Head of caudate nucleus (tissue), 42 donors: ENCODE results near the gene PLEKHG3.

Source experiments
- DNase-seq, 42 donors: peaks; one replicate each; pipeline versions ENCODE4 v3.0.0 to v3.0.0-alpha.2; 2020 to 2021; ENCODE audit warnings: mixed read lengths in 7 of 42
- intact Hi-C: fragments of 100-400 bp; cut with DNase I; formaldehyde crosslinking; loops from one replicate; pipeline ENCODE4 v1.15.0; 2022

Gene PLEKHG3

DNA sequence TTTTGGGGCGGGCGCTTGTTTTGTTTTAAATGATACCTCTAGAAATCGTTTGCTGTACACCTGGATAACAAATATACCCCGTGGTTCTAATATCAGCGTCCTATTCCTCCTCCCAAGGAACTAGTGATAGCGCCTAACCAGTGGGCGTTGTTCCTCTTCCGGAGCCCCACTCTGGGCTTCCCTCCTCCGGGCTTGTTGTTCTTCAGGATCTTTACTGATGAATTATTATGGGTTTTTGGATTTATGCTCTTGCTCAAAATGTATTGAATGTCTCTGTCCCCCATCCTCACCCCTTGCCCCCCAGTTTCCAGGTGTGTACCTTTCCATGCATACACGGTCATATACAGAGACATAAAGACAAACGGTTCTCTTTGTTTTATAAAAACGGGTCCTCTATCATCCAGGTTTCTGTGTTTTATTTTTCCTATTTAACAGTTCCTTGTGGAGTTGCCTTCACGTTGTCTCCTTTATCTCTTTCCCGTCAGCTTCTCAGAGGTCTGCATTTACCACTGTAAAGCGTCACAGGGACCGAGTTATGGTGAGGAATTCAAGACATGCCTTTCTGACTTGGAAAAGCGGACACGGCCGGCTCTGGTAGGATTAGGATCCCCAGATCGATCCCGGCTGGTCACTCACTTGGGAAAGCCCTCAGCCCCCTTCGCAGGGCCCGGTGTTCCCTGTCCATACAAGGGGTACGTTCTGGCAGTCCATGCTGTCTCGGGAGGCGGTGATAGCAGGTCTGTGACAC, 655 bp upstream of the PLEKHG3 start:
- intact Hi-C loops, result no loop called here
- peak in 4 of 42 donors; percentile 21 to 37 (median 34) for DNase-seq

DNA sequence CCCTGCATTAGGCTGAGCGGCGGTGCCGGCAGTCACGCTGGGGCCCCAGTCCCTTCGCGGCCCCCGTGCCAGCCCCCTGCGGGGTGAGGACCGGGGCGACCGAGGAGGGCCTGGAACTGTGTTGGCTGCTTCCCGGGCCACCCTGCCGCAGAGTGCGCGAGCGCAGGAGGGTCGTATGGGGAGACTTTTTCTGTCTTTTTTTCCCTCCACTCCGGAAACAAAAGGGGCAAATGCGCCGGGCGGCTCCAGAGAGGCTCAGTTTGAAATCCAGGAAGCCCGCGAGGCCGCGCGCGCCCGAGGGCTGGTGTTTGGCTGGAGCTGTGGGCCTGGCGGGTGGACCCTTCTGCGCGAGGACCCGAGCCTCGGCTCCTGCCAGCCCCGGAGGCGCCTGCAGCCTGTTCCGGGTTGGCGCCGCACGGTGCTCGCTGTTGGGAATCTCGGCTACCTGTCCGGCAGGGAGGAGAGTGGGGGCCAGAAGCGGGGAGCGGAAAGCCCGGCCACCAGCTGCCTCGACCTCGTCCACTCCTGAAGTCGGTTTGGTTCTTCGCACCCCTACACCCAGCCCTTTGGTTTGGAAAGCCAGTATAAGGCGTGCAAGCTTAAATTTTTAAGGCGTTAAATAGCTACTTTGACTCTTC, 638 bp downstream of the PLEKHG3 start:
- intact Hi-C loops, result no loop called here
- DNase-seq, result peak in 21 of 42 donors; percentile 33 to 73 (median 57)

GRCh38 chr14:64705381-64706118, 1.3 kb downstream of the PLEKHG3 start:
- DNase-seq, result peak in 39 of 42 donors; percentile 41 to 88 (median 69)
- intact Hi-C loops, result no loop called here

GRCh38 chr14:64706119-64706592, 1.9 kb downstream of the PLEKHG3 start:
- peak in 2 of 42 donors; percentile 28 to 30 for DNase-seq
- intact Hi-C loops, result no loop called here

DNA sequence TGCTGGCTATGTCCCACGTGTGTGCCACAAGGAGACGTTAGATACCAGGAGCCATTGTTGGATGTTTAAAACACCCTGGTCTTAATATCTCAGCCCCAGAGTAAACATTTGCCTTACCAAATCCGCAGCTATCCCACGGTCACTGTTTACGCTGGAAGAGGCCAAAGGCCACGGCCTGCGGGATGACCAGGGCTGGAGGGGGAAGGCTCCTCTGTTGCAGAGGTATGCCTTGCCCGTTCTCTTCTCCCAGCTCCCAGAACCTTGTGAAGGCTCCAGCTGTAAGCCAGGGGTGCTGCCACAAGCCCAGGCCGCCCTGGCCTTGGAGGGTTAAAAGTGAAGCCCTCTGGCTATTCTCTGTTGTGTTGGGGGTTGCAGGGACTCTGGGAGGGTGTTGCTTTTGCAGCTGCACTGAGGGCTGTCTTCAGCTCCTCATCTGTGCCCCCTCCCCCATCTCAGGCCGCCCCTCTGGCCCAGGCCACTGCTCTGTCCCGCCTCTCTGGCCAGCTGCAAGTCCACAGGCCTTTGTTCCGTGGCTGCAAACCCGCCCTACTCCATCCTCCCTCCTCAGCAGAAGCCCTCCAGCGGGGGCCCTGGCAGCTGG, 2.5 kb downstream of the PLEKHG3 start:
- DNase-seq, result peak; percentile 75 to 96 (median 91)
- intact Hi-C loops, result no loop called here

DNA sequence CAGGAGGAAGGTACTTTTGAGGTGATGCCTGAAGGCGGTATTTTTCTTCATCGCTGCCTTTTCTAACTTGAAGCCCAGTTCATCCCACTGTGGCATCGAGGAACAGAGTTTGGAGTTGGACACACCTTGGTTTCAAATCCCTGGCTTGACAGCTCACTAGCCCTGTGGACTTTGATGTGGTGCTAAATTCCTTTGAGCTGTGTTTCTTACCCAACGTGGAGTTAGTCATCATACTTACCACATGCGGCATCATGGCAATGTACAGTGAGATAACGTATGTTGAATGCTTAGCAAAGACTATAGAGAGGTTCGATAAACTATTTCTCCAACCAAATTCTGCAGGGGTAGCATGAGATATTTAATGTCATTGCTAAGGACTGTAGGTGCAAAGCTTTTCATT, 3.4 kb downstream of the PLEKHG3 start:
- DNase-seq, result peak in 3 of 42 donors; percentile 1 to 23 (median 19)
- intact Hi-C loops, result no loop called here

DNA sequence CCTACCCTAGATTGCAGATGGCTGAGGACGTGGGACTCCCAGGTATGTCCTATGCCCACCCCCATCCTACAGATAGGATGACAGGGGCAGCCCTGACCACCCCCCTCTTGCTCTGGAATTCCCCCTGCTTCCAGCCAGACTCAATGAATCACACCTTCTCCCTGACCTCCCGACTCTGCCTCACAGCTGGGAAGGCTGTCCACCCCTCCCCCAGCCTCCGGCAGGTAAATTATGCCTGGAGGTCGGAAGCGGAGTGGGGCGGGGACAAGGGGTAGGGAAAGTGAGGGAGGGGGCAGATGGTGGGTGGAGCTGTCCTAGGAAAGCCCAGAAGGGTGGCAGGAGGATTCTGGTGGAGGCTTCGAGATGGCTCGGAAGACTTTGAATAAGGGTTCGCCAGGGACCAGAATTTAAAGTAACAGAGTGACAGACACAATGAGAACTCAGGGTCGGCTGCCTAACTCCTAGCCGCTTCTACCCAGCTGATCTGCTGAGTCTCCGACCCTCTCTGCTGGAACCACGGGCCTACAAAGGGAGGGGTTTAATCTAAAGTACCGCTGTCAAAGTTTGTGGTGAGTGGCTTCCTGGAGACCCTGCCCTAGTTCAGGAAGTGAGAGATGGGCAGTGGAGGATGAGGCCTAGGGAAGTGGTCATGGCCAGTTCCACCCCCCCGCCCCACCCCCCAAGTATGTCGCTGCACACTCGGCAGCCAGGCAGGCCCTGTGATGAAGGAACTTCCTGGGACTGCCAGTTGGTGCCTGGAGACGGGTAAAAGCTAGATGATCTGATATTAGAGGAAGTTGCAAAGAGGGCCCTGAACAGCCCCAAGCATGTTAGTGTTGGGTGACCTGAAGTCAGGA, 4.2 kb downstream of the PLEKHG3 start:
- intact Hi-C loops, result no loop called here
- peak in 13 of 42 donors; percentile 23 to 63 (median 50) for DNase-seq

DNA sequence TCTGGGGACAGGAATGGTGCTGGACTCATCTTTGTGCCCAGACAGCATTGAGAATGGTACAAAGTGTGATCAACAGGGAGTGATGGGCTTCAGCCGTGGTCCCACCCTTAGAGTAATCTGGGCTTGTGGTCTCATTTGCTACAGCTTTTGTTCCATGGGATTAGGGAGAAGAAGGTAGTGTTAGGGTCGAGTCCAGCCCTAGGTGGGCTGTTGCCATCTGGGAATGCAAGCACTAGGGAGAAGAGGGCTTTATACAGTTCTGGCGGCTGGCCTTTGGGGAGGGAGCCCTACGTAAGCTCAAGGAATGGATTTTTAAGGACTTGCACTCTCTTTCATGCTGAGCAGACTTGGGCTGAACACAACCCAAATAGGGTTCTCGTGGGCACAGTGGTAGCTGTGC, 4.9 kb downstream of the PLEKHG3 start:
- DNase-seq, result peak in 3 of 42 donors; percentile 12 to 26 (median 18)
- intact Hi-C loops, result no loop called here

DNA sequence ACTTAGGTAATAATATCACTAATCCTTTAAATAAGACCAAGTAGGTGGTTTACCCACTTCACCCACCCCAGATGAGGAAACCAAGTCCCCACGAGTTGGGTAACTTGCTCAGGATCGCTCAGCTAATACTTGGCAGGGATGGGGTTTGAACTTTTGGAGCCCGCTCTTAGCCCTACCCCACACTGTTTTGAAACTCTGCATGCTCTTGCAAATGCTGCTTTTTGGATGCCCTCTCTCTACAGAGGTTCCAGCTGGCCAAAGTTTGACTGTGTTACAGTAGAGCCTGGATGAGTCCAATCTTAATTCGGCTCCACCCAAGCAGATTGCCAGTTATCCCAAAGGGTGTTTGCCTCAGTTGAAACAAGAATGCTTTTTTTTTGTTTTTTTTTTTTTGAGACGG, 6.8 kb downstream of the PLEKHG3 start:
- intact Hi-C loops, result no loop called here
- DNase-seq, result peak in 2 of 42 donors; percentile 10 to 20

DNA sequence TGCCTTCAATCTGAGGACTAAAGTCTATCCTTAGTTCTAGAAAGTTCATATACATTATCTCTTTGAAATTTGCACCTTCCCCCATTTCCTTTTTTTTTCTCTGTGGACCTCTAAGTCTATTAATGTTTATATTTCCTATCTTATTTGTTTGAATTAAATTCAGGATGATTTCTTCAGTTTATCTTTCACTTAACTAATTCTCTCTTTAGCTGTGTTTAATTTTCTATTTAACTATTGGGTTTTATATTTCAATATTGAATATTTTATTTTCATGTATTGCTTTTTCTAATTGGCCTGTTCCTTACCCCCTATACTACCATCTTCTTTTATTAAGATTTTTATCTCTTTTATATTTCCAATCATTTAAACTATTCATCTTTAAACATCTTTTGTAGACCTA, 9.5 kb downstream of the PLEKHG3 start:
- no peak for DNase-seq
- intact Hi-C loops, result no loop called here

- intact Hi-C loops, result loop anchor here (5.0 kb wide), 1 partner anchor 32 kb away; no protein-coding TSS in a partner anchor
- DNase-seq, result peak in 3 of 42 donors; percentile 0 to 14 (median 1)
Measured at GRCh38 chr14:64714432-64715025, 10.3 kb downstream of the PLEKHG3 start.

GRCh38 chr14:64715146-64715627, 11.0 kb downstream of the PLEKHG3 start:
- peak in 12 of 42 donors; percentile 2 to 73 (median 52) for DNase-seq
- intact Hi-C loops, result loop anchor here (5.0 kb wide), 1 partner anchor 33 kb away; no protein-coding TSS in a partner anchor

GRCh38 chr14:64715628-64716412, 11.6 kb downstream of the PLEKHG3 start:
- intact Hi-C loops, result loop anchor here (5.0 kb wide), 1 partner anchor 34 kb away; no protein-coding TSS in a partner anchor
- DNase-seq, result peak in 40 of 42 donors; percentile 35 to 87 (median 67)

- intact Hi-C loops, result loop anchor here (5.0 kb wide), 1 partner anchor 36 kb away; no protein-coding TSS in a partner anchor
- DNase-seq, result peak in 5 of 42 donors; percentile 18 to 67 (median 38)
Measured at GRCh38 chr14:64717870-64718269, 13.6 kb downstream of the PLEKHG3 start.

- intact Hi-C loops, result loop anchor here (5.0 kb wide), 1 partner anchor 36 kb away; no protein-coding TSS in a partner anchor
- DNase-seq, result peak in 2 of 42 donors; percentile 6 to 19
Measured at GRCh38 chr14:64718762-64719161, 14.5 kb downstream of the PLEKHG3 start.

DNA sequence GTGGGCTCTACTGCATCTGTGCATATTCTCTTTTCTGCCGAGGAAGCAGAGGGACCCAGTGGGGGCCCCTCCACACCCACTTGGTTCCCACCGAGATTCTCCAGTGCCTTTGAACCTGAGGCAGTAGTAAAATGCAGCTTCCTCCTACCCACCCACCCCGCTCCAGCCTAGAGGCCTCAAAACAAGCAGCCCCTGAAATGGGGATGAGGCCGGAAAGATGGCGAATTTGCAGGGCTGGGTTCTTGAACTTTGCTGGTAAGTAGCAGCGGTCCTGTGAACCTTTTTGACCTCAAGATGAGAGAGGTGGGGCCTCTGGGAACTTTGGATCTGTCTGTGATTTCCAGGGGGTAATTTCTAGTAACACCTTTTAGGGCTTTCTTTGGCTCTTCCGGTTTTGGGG, 15.4 kb downstream of the PLEKHG3 start:
- peak in 2 of 42 donors; percentile 8 to 20 for DNase-seq
- intact Hi-C loops, result loop anchor here (5.0 kb wide), 1 partner anchor 37 kb away; no protein-coding TSS in a partner anchor
